Loucy (cell line): ENCODE data around the gene CTU2.

Experiments used
- CTCF ChIP-seq: fragments of 200-600 bp; sonication (generic); conservative IDR thresholded peaks from 2 replicates; pipeline ENCODE4 v1.5.1; 2014; ENCODE audit warnings: mild to moderate bottlenecking, antibody characterized with exemption, low read length
- EZH2phosphoT487 ChIP-seq: fragments of 200-600 bp; IDR thresholded peaks from 2 replicates; pipeline ENCODE4 v1.6.1; 2018; ENCODE audit warnings: antibody characterized with exemption, mild to moderate bottlenecking, moderate library complexity, borderline replicate concordance

GRCh38 chr16:88754912-88755744 is 48.8 kb downstream of the CTU2 start:
- TF ChIP-seq CTCF (no peak), EZH2phosphoT487 (no peak)
